ENCODE measurements around the gene SGK1. TPM values are rescaled to one million over a fixed set of nuclear protein-coding genes. Genes with fewer than 3 reads are reported as not detected.

SGK1 gene
- total RNA-seq, 1 donor from 2014 or later: 15.8 TPM

GRCh38 chr6:134173936-134174671 lies 143.8 kb downstream of the SGK1 start:
- Histone ChIP-seq H2AFZ (replicated peaks) (peak overlapping the region; percentile 52), H3K27ac (no peak overlapping the region), H3K4me3 (peak overlapping the region; percentile 83), H3K79me2 (ENCODE audit: low read depth) (no peaks in the 10 kb centered on the region), H3F3A (ENCODE audit: low read depth) (peaks cover 37% of the 10 kb centered on the region), H4K20me1 (ENCODE audit: low read depth) (no peaks in the 10 kb centered on the region), H3K9me3 (ENCODE audit: low read depth) (no peaks in the 10 kb centered on the region), H3K9ac (no peak overlapping the region), H3K27me3 (peaks cover 28% of the 10 kb centered on the region), H3K4me2 (peak overlapping the region; percentile 81), H3K36me3 (no peaks in the 10 kb centered on the region), H3K4me1 (peaks cover 4% of the 10 kb centered on the region)
- peaks cover 5% of the 10 kb centered on the region for H3K9me3 Mint-ChIP-seq
- H3K36me3 Mint-ChIP-seq: no peaks in the 10 kb centered on the region
- peak overlapping the region; percentile 89 for H3K27ac Mint-ChIP-seq
- peak; percentile 87 for DNase-seq (ENCODE audit: low spot score)
- H3K27me3 Mint-ChIP-seq (ENCODE audit: insufficient read depth, low read depth): peaks cover 19% of the 10 kb centered on the region
- TF ChIP-seq EZH2 (IDR thresholded peaks at IDR 0.05) (no peak), EZH2phosphoT487 (IDR thresholded peaks at IDR 0.05) (no peak), CTCF (IDR thresholded peaks at IDR 0.05) (peak; percentile 94)
- peaks cover 16% of the 10 kb centered on the region for H3K4me1 Mint-ChIP-seq
- H3K4me3 Mint-ChIP-seq: peak overlapping the region; percentile 97

GRCh38 chr6:134173366-134173725 lies 144.6 kb downstream of the SGK1 start:
- no peak overlapping the region for H3K9ac ChIP-seq
- no peak overlapping the region for H3K27ac Mint-ChIP-seq
- H3K4me3 ChIP-seq: no peak overlapping the region
- H3K4me3 Mint-ChIP-seq: peak overlapping the region; percentile 97
- H3K27me3 Mint-ChIP-seq (ENCODE audit: insufficient read depth, low read depth): peaks cover 18% of the 10 kb centered on the region
- H3K4me1 Mint-ChIP-seq: peaks cover 14% of the 10 kb centered on the region
- no peak for DNase-seq (ENCODE audit: low spot score)
- no peaks in the 10 kb centered on the region for H3K9me3 ChIP-seq (ENCODE audit: low read depth)
- no peaks in the 10 kb centered on the region for H3K36me3 Mint-ChIP-seq
- no peaks in the 10 kb centered on the region for H4K20me1 ChIP-seq (ENCODE audit: low read depth)
- peaks cover 4% of the 10 kb centered on the region for H3K4me1 ChIP-seq
- no peak overlapping the region for H2AFZ ChIP-seq (replicated peaks)
- H3K79me2 ChIP-seq (ENCODE audit: low read depth): no peaks in the 10 kb centered on the region
- H3F3A ChIP-seq (ENCODE audit: low read depth): peaks cover 32% of the 10 kb centered on the region
- H3K27ac ChIP-seq: no peak overlapping the region
- H3K27me3 ChIP-seq: peaks cover 28% of the 10 kb centered on the region
- peaks cover 5% of the 10 kb centered on the region for H3K9me3 Mint-ChIP-seq
- no peaks in the 10 kb centered on the region for H3K36me3 ChIP-seq
- TF ChIP-seq EZH2phosphoT487 (IDR thresholded peaks at IDR 0.05) (no peak), CTCF (IDR thresholded peaks at IDR 0.05) (no peak), EZH2 (IDR thresholded peaks at IDR 0.05) (no peak)
- H3K4me2 ChIP-seq: peak overlapping the region; percentile 81

- peaks cover 10% of the 10 kb centered on the region for H3K4me1 Mint-ChIP-seq
- no peak overlapping the region for H3K4me3 ChIP-seq
- H3K36me3 Mint-ChIP-seq: no peaks in the 10 kb centered on the region
These were observed 145.1 kb downstream of the SGK1 start for GRCh38 chr6:134172706-134173365.

More at GRCh38 chr6:134172706-134173365, 145.1 kb downstream of the SGK1 start:
- Histone ChIP-seq H3K9me3 (ENCODE audit: low read depth) (no peaks in the 10 kb centered on the region), H3F3A (ENCODE audit: low read depth) (peaks cover 28% of the 10 kb centered on the region), H4K20me1 (ENCODE audit: low read depth) (no peaks in the 10 kb centered on the region), H3K27me3 (peaks cover 22% of the 10 kb centered on the region), H3K27ac (no peak overlapping the region), H2AFZ (replicated peaks) (no peak overlapping the region), H3K4me1 (peaks cover 4% of the 10 kb centered on the region), H3K9ac (no peak overlapping the region), H3K36me3 (no peaks in the 10 kb centered on the region), H3K79me2 (ENCODE audit: low read depth) (no peaks in the 10 kb centered on the region), H3K4me2 (no peak overlapping the region)
- Mint-ChIP-seq H3K9me3 (peaks cover 5% of the 10 kb centered on the region), H3K27ac (no peak overlapping the region), H3K4me3 (no peak overlapping the region), H3K27me3 (ENCODE audit: insufficient read depth, low read depth) (peaks cover 14% of the 10 kb centered on the region)
- no peak for DNase-seq (ENCODE audit: low spot score)
- TF ChIP-seq EZH2phosphoT487 (IDR thresholded peaks at IDR 0.05) (no peak), EZH2 (IDR thresholded peaks at IDR 0.05) (no peak)
